Measurements from ENCODE around the gene BTBD7.

Gene BTBD7

DNA sequence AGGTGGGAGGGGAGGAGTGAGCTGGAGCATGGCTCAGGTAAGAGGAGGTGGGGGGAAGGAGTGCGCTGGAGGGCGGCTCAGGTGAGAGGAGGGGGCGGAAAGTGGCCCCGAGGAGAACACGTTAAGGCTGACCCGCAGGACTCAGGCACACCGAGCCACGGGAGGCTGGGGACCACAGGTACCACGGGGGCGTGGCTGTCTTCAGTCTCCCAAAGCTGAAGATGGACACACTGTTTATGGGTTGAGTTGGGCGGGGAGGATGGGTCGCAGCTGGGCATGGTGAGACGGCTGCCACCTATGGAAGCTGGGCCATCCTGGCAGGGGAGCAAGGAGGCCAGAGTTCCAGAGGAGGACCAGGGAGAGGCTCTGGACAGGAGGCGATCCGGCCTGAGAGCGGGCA lies 102.3 kb downstream of the BTBD7 start:
- Histone ChIP-seq H3K27me3 (replicated peaks; ENCODE audit: insufficient read depth, low read length) (no peaks in the 10 kb centered on the region), H3K9ac (ENCODE audit: low read length) (no peak overlapping the region), H3K27ac (ENCODE audit: low read length) (no peak overlapping the region), H3K9me3 (replicated peaks; ENCODE audit: insufficient read depth, low read length) (no peaks in the 10 kb centered on the region), H3K36me3 (replicated peaks; ENCODE audit: insufficient read depth, low read length) (no peaks in the 10 kb centered on the region), H4K20me1 (ENCODE audit: insufficient read depth, low read length) (no peaks in the 10 kb centered on the region), H3K4me3 (ENCODE audit: low read length) (no peak overlapping the region), H3K4me2 (ENCODE audit: low read depth, low read length) (no peak overlapping the region), H2AFZ (ENCODE audit: low read length) (no peak overlapping the region), H3K79me2 (ENCODE audit: low read length) (no peaks in the 10 kb centered on the region), H3K9me2 (replicated peaks; ENCODE audit: insufficient read depth, low read length) (no peaks in the 10 kb centered on the region), H3K4me1 (ENCODE audit: low read length) (no peaks in the 10 kb centered on the region), H3F3A (ENCODE audit: insufficient read depth, low read length) (no peaks in the 10 kb centered on the region)
- TF ChIP-seq, protein P1, sequence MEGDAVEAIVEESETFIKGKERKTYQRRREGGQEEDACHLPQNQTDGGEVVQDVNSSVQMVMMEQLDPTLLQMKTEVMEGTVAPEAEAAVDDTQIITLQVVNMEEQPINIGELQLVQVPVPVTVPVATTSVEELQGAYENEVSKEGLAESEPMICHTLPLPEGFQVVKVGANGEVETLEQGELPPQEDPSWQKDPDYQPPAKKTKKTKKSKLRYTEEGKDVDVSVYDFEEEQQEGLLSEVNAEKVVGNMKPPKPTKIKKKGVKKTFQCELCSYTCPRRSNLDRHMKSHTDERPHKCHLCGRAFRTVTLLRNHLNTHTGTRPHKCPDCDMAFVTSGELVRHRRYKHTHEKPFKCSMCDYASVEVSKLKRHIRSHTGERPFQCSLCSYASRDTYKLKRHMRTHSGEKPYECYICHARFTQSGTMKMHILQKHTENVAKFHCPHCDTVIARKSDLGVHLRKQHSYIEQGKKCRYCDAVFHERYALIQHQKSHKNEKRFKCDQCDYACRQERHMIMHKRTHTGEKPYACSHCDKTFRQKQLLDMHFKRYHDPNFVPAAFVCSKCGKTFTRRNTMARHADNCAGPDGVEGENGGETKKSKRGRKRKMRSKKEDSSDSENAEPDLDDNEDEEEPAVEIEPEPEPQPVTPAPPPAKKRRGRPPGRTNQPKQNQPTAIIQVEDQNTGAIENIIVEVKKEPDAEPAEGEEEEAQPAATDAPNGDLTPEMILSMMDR (IDR thresholded peaks at IDR 0.05; ENCODE audit: low read length): no peak
- no peak for TF ChIP-seq EZH2 (optimal IDR thresholded peaks at IDR 0.05; ENCODE audit: low read depth, low read length)
- no peak for TF ChIP-seq EZH2phosphoT487 (IDR thresholded peaks at IDR 0.05; ENCODE audit: low read length)
- DNase-seq: no peak

DNA sequence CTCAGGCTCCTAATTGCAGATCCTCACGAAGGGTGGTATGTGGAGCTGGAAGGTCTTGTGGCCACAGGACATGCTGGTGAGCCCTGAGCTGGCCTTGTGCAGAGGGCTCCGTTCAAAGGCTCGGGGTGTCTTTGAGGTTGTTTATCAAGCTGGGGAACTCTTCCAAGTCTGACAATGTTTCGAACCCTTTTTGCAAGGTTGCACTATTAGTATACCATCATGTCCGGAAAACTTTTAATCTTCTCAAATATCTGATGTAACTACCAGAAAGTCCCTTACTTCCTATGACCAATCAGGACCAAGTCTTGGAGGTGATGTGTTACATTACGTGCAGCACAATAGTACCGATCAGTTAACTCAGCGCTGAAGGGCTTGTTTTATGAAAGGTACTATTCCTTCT lies 104.3 kb downstream of the BTBD7 start:
- Histone ChIP-seq H3K9ac (ENCODE audit: low read length) (no peak overlapping the region), H3K4me3 (ENCODE audit: low read length) (no peak overlapping the region), H3K4me2 (ENCODE audit: low read depth, low read length) (no peak overlapping the region), H3K27me3 (replicated peaks; ENCODE audit: insufficient read depth, low read length) (no peaks in the 10 kb centered on the region), H2AFZ (ENCODE audit: low read length) (no peak overlapping the region), H3F3A (ENCODE audit: insufficient read depth, low read length) (no peaks in the 10 kb centered on the region), H3K9me3 (replicated peaks; ENCODE audit: insufficient read depth, low read length) (no peaks in the 10 kb centered on the region), H3K36me3 (replicated peaks; ENCODE audit: insufficient read depth, low read length) (no peaks in the 10 kb centered on the region), H3K27ac (ENCODE audit: low read length) (no peak overlapping the region), H3K9me2 (replicated peaks; ENCODE audit: insufficient read depth, low read length) (no peaks in the 10 kb centered on the region), H3K79me2 (ENCODE audit: low read length) (no peaks in the 10 kb centered on the region), H4K20me1 (ENCODE audit: insufficient read depth, low read length) (no peaks in the 10 kb centered on the region), H3K4me1 (ENCODE audit: low read length) (no peaks in the 10 kb centered on the region)
- TF ChIP-seq EZH2 (optimal IDR thresholded peaks at IDR 0.05; ENCODE audit: low read depth, low read length) (no peak), EZH2phosphoT487 (IDR thresholded peaks at IDR 0.05; ENCODE audit: low read length) (no peak)
- TF ChIP-seq, protein P1 (IDR thresholded peaks at IDR 0.05; ENCODE audit: low read length): no peak
- DNase-seq: no peak

GRCh38 chr14:93223565-93223964 lies 109.3 kb downstream of the BTBD7 start:
- Histone ChIP-seq H3K27ac (ENCODE audit: low read length) (no peak overlapping the region), H3K9ac (ENCODE audit: low read length) (no peak overlapping the region), H3K27me3 (replicated peaks; ENCODE audit: insufficient read depth, low read length) (no peaks in the 10 kb centered on the region), H3K9me2 (replicated peaks; ENCODE audit: insufficient read depth, low read length) (no peaks in the 10 kb centered on the region), H2AFZ (ENCODE audit: low read length) (no peak overlapping the region), H3F3A (ENCODE audit: insufficient read depth, low read length) (no peaks in the 10 kb centered on the region), H3K9me3 (replicated peaks; ENCODE audit: insufficient read depth, low read length) (no peaks in the 10 kb centered on the region), H3K4me2 (ENCODE audit: low read depth, low read length) (no peak overlapping the region), H3K36me3 (replicated peaks; ENCODE audit: insufficient read depth, low read length) (no peaks in the 10 kb centered on the region), H3K4me1 (ENCODE audit: low read length) (no peaks in the 10 kb centered on the region), H3K79me2 (ENCODE audit: low read length) (no peaks in the 10 kb centered on the region), H4K20me1 (ENCODE audit: insufficient read depth, low read length) (no peaks in the 10 kb centered on the region), H3K4me3 (ENCODE audit: low read length) (no peak overlapping the region)
- TF ChIP-seq, protein P1 (IDR thresholded peaks at IDR 0.05; ENCODE audit: low read length): no peak
- TF ChIP-seq EZH2 (optimal IDR thresholded peaks at IDR 0.05; ENCODE audit: low read depth, low read length): no peak
- no peak for TF ChIP-seq EZH2phosphoT487 (IDR thresholded peaks at IDR 0.05; ENCODE audit: low read length)
- no peak for DNase-seq

All from MM.1S (cell line).